ENCODE data around the gene B2M. TPM values are rescaled to one million over a fixed set of nuclear protein-coding genes. Genes with fewer than 3 reads are reported as not detected.
"Not testable (repeated sequence)": the region's sequence is repeated elsewhere in the genome, so short reads cannot be mapped to it uniquely, and the experiment has no call there.

Gene B2M
- total RNA-seq, 2 donors from 2014 or later: 1,354 to 2,259 TPM

GRCh38 chr15:44734839-44735481 lies 23.6 kb downstream of the B2M start:
- Histone ChIP-seq H3K4me3 (no peak overlapping the region), H3K27ac (peak overlapping the region; percentile 8 to 9), H3K9me3 (no peaks in the 10 kb centered on the region), H3K36me3 (peaks cover 8% of the 10 kb centered on the region), H3K4me1 (peaks cover 0 to 33% of the 10 kb centered on the region in 2 donors), H3K27me3 (no peaks in the 10 kb centered on the region)
- TF ChIP-seq, protein P1, sequence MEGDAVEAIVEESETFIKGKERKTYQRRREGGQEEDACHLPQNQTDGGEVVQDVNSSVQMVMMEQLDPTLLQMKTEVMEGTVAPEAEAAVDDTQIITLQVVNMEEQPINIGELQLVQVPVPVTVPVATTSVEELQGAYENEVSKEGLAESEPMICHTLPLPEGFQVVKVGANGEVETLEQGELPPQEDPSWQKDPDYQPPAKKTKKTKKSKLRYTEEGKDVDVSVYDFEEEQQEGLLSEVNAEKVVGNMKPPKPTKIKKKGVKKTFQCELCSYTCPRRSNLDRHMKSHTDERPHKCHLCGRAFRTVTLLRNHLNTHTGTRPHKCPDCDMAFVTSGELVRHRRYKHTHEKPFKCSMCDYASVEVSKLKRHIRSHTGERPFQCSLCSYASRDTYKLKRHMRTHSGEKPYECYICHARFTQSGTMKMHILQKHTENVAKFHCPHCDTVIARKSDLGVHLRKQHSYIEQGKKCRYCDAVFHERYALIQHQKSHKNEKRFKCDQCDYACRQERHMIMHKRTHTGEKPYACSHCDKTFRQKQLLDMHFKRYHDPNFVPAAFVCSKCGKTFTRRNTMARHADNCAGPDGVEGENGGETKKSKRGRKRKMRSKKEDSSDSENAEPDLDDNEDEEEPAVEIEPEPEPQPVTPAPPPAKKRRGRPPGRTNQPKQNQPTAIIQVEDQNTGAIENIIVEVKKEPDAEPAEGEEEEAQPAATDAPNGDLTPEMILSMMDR (IDR thresholded peaks at IDR 0.05): no peak
- no peak for DNase-seq (ENCODE audit: low spot score)

GRCh38 chr15:44735482-44736180 lies 24.3 kb downstream of the B2M start:
- Histone ChIP-seq H3K4me3 (no peak overlapping the region), H3K9me3 (no peaks in the 10 kb centered on the region), H3K36me3 (peaks cover 8% of the 10 kb centered on the region), H3K4me1 (peaks cover 0 to 27% of the 10 kb centered on the region in 2 donors), H3K27me3 (no peaks in the 10 kb centered on the region), H3K27ac (peak overlapping the region; percentile 8 to 72)
- TF ChIP-seq, protein P1 (IDR thresholded peaks at IDR 0.05): no peak
- peak; percentile 80 for DNase-seq (ENCODE audit: low spot score)

DNA sequence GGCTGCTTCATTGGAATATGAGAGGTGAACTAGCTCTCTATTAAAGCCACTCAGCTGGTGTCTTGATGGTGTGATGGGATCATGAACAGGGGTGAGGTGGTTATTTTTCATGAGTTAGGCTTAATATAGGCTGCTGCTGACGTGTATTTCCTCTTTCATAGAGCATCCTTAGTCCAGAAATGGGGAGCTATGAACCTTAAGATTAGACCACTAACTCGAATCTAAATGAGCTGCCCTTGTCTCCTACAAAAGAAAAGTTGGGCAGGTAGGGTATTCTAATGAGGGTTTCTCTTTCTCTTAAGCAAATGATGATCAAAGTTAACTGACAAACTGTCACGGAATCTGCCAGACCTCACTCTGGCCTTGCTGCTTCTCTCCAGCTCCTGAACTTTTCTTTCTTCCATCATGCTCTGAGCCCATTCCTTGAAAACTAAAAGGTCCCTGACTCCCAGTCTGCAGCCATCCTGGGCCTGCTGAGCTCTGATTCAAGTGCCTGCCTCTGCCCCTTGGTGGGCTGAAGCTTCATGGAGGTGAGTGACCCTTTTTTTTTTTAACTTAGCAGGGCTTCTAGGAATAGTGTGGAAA lies 25.0 kb downstream of the B2M start, which contains the start of gene TRIM69:
TSS of gene TRIM69 (plus strand) at position 348 of the 585 bp plus-strand sequence. CDS start at position 525, 177 bp downstream.
- Histone ChIP-seq H3K4me3 (no peak within 1 kb of the TSS), H3K27me3 (no peaks in the 10 kb centered on the region), H3K9me3 (no peaks in the 10 kb centered on the region), H3K4me1 (peaks cover 0 to 20% of the 10 kb centered on the region in 2 donors), H3K36me3 (peaks cover 8% of the 10 kb centered on the region), H3K27ac (peak within 1 kb of the TSS; percentile 8 to 72)
- no peak for DNase-seq (ENCODE audit: low spot score)
- TF ChIP-seq, protein P1 (IDR thresholded peaks at IDR 0.05): no peak

DNA sequence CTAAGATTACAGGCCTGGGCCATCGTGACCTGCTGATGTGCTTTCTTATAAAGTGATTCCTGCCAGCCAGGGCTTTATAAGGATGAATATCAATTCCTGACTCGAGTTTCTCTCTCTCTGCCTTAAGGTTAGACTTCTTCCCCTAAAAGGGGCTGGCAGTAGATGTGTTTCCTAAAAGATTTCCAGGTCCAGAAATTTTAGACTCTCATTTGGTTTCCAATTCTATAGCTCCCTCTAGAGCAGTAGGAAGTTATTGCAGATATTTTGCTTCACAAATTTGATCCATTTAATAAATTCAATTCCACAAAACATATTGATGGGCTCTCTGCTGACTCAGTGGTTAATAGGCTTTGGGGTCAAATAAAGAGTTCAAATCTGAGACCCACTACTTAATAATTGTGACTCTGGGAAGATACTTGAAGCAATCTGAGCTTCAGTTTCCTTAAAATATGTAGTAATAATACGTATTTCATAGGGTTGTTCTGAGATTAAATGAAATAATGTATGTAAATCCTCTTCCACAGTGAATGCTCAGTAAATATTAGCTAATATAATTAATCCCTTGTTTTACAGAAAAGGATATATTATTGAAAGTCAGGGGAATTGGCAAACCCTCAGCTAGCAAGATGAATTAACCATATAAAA lies 27.1 kb downstream of the B2M start:
- H3K36me3 ChIP-seq: no peaks in the 10 kb centered on the region
- DNase-seq (ENCODE audit: low spot score): no peak
- H3K4me1 ChIP-seq: peaks cover 0 to 12% of the 10 kb centered on the region in 2 donors
- H3K9me3 ChIP-seq: no peaks in the 10 kb centered on the region
- no peaks in the 10 kb centered on the region for H3K27me3 ChIP-seq
- H3K4me3 ChIP-seq: no peak overlapping the region
- no peak overlapping the region for H3K27ac ChIP-seq
- TF ChIP-seq, protein P1 (IDR thresholded peaks at IDR 0.05): peak; percentile 50 to 82

GRCh38 chr15:44739222-44739847 lies 28.0 kb downstream of the B2M start:
- H3K27ac ChIP-seq; H3K4me3 ChIP-seq; DNase-seq (ENCODE audit: low spot score); H3K36me3 ChIP-seq; H3K9me3 ChIP-seq; H3K27me3 ChIP-seq: not testable (repeated sequence)
- peaks cover 0 to 12% of the 10 kb centered on the region in 2 donors for H3K4me1 ChIP-seq

GRCh38 chr15:44743454-44743853 lies 32.1 kb downstream of the B2M start:
- H3K4me1 ChIP-seq, H3K27ac ChIP-seq, H3K4me3 ChIP-seq: not testable (repeated sequence)

More at GRCh38 chr15:44743454-44743853, 32.1 kb downstream of the B2M start:
- H3K27me3 ChIP-seq; H3K9me3 ChIP-seq; H3K36me3 ChIP-seq; DNase-seq (ENCODE audit: low spot score): not testable (repeated sequence)

Measured in right atrium auricular region (tissue), 2 donors.